Upper lobe of left lung (tissue), 4 donors: ENCODE results near the gene AMBP.

ENCODE experiments used
- CTCF ChIP-seq, 6 experiments: fragments of 450-650 bp in 4 of 6; fragments of 200-600 bp in 2 of 6; sonication (generic) in 2 of 6; IDR thresholded peaks; one replicate each; pipeline ENCODE4 v1.5.1; 2016 to 2019; ENCODE audit warnings: antibody characterized with exemption in 6 of 6
- EP300 ChIP-seq, 4 donors: sonication (generic); formaldehyde crosslinking; IDR thresholded peaks; one replicate each; pipeline ENCODE4 v1.5.1; 2017; ENCODE audit warnings: antibody characterized with exemption in 4 of 4, control low read depth in 2 of 4
- POLR2A ChIP-seq, 4 donors: fragments of 450-650 bp; IDR thresholded peaks; one replicate each; pipeline ENCODE4 v1.5.1; 2016 to 2017; ENCODE audit warnings: antibody characterized with exemption in 4 of 4, mild to moderate bottlenecking in 2 of 4
- POLR2AphosphoS5 ChIP-seq, 2 donors: sonication (generic); formaldehyde crosslinking; IDR thresholded peaks; one replicate each; pipeline ENCODE4 v1.5.1; 2017; ENCODE audit warnings: antibody characterized with exemption in 2 of 2

GRCh38 chr9:114061830-114062474 lies 16.1 kb downstream of the AMBP start:
- TF ChIP-seq CTCF (IDR thresholded peaks at IDR 0.05) (no peak), POLR2A (IDR thresholded peaks at IDR 0.05) (no peak), POLR2AphosphoS5 (IDR thresholded peaks at IDR 0.05) (no peak), EP300 (IDR thresholded peaks at IDR 0.05) (no peak)
